CD1c-positive myeloid dendritic cell (primary cell): ENCODE data around the gene RSPH10B2.
"Not testable (repeated sequence)": the region's sequence is repeated elsewhere in the genome, so short reads cannot be mapped to it uniquely, and the experiment has no call there.

Experiments
- DNase-seq: peaks from one replicate; pipeline ENCODE4 v3.0.0-alpha.2; 2016; ENCODE audit errors: extremely low spot score

The RSPH10B2 gene

GRCh38 chr7:6789353-6789752 lies 35.5 kb downstream of the RSPH10B2 start:
- not testable (repeated sequence) for DNase-seq

GRCh38 chr7:6792113-6792872 lies 38.4 kb downstream of the RSPH10B2 start:
- DNase-seq: not testable (repeated sequence)

GRCh38 chr7:6794276-6794675 lies 40.4 kb downstream of the RSPH10B2 start:
- DNase-seq: not testable (repeated sequence)

GRCh38 chr7:6797218-6797617 lies 43.3 kb downstream of the RSPH10B2 start:
- DNase-seq: not testable (repeated sequence)

GRCh38 chr7:6798047-6798446 lies 44.1 kb downstream of the RSPH10B2 start:
- not testable (repeated sequence) for DNase-seq

- DNase-seq: not testable (repeated sequence)
Measured at GRCh38 chr7:6799887-6800286, 46.0 kb downstream of the RSPH10B2 start.

- not testable (repeated sequence) for DNase-seq
Measured at GRCh38 chr7:6800331-6800730, 46.4 kb downstream of the RSPH10B2 start.

GRCh38 chr7:6807393-6807918 lies 53.6 kb downstream of the RSPH10B2 start:
- not testable (repeated sequence) for DNase-seq

GRCh38 chr7:6807959-6808358 lies 54.1 kb downstream of the RSPH10B2 start:
- not testable (repeated sequence) for DNase-seq

GRCh38 chr7:6813011-6813410 lies 59.1 kb downstream of the RSPH10B2 start:
- not testable (repeated sequence) for DNase-seq

- DNase-seq: not testable (repeated sequence)
Measured at GRCh38 chr7:6815470-6815869, 61.6 kb downstream of the RSPH10B2 start.

- not testable (repeated sequence) for DNase-seq
Measured at GRCh38 chr7:6821622-6822021, 67.7 kb downstream of the RSPH10B2 start.

- not testable (repeated sequence) for DNase-seq
Measured at GRCh38 chr7:6825236-6826125, 71.6 kb downstream of the RSPH10B2 start.

GRCh38 chr7:6826151-6826550 lies 72.2 kb downstream of the RSPH10B2 start, which contains the start of gene CCZ1B:
CCZ1B (minus strand) TSS chr7:6826275; CDS start chr7:6826197, 78 bp downstream.
- peak; percentile 91 for DNase-seq

- not testable (repeated sequence) for DNase-seq
Measured at GRCh38 chr7:6827180-6827579, 73.3 kb downstream of the RSPH10B2 start.

GRCh38 chr7:6829616-6830015 lies 75.7 kb downstream of the RSPH10B2 start:
- DNase-seq: not testable (repeated sequence)

- not testable (repeated sequence) for DNase-seq
Measured at GRCh38 chr7:6830026-6830425, 76.1 kb downstream of the RSPH10B2 start.

GRCh38 chr7:6831018-6831725 lies 77.3 kb downstream of the RSPH10B2 start:
- no peak for DNase-seq

- no peak for DNase-seq
Measured at GRCh38 chr7:6833636-6834035, 79.7 kb downstream of the RSPH10B2 start.

- DNase-seq: not testable (repeated sequence)
Measured at GRCh38 chr7:6835521-6835920, 81.6 kb downstream of the RSPH10B2 start.

- DNase-seq: not testable (repeated sequence)
Measured at GRCh38 chr7:6837081-6837480, 83.2 kb downstream of the RSPH10B2 start.
